GM18508 (cell line): ENCODE results near the gene GRID2.
A peak's percentile ranks its signal among the peaks of the same experiment; 100 is the strongest.
"Not testable (repeated sequence)": the region's sequence is repeated elsewhere in the genome, so short reads cannot be mapped to it uniquely, and the experiment has no call there.

Source experiments
- ATAC-seq: cut with Tn5 transposase; IDR thresholded peaks from one replicate; pipeline ENCODE4 v1.9.1; 2021; ENCODE audit warnings: moderate number of reproducible peaks; ENCODE audit not compliant: insufficient read depth, unreplicated experiment

The GRID2 gene

GRCh38 chr4:93263166-93263565 lies 959.4 kb downstream of the GRID2 start:
- no peak for ATAC-seq

GRCh38 chr4:93267747-93268146 lies 964.0 kb downstream of the GRID2 start:
- no peak for ATAC-seq

- ATAC-seq, result no peak
These were observed 981.6 kb downstream of the GRID2 start for GRCh38 chr4:93285346-93285745.

GRCh38 chr4:93289241-93289640 lies 985.5 kb downstream of the GRID2 start:
- ATAC-seq, result no peak

DNA sequence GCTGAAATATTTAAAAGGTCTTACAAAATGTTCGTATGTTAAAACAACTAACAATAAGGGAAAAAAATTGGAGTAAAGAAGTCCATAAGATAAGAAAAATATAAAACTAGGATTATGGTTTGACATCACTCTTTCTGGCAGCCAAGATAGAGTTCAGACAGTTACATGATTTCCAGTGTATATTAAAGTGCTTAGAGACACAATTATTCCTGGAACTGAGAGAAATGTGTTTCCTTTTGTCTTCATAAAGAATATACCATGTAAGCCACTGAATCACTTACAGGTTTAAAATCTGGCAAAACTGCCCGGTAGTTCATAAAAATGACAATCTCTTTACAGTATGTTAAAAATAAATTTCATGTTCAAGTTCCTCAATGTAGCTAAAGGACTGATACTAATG lies 986.1 kb downstream of the GRID2 start:
- no peak for ATAC-seq

GRCh38 chr4:93299118-93299517 lies 995.4 kb downstream of the GRID2 start:
- no peak for ATAC-seq

- ATAC-seq, result not testable (repeated sequence)
These were observed 997.2 kb downstream of the GRID2 start for GRCh38 chr4:93300780-93301555.

DNA sequence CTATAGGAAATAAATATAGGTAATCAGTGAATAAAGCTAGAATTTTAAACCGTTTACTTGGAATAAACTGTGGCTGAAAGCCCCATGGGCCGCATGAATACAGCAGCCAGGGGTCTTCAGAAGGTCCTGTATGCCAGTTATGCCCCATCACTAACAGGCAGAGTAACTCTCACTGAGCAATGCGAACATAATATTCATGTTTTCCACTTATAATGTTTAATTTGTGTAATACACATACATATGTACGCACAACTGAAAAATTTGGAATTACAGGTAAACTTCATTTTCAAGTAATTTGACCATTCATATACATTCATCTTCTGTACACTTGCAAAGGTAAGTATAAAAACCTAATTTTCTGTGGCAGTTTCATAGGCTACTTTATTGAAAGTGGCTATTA lies 998.5 kb downstream of the GRID2 start:
- ATAC-seq, result no peak

- ATAC-seq, result no peak
These were observed 999.7 kb downstream of the GRID2 start for GRCh38 chr4:93303440-93303839.

GRCh38 chr4:93312299-93312698 lies 1008.5 kb downstream of the GRID2 start:
- no peak for ATAC-seq

DNA sequence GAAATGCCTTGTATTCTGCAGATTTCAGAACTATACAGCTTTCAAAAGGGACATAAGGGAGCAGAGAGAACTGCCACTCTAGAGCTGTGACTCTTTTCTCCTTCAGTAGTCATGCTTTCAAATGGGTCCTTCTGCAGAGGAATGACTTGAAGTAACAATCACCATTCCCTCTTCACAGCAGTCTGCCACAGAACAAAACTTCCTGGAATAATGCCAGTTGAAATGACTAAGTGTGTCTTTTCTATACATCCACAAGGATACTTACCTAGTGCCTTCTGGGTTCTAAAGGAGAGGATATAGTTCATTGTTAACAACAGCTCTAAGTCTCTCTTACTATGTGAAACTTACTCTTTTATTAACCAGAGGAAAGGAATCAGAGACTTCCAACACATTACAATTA lies 1009.4 kb downstream of the GRID2 start:
- ATAC-seq, result no peak

DNA sequence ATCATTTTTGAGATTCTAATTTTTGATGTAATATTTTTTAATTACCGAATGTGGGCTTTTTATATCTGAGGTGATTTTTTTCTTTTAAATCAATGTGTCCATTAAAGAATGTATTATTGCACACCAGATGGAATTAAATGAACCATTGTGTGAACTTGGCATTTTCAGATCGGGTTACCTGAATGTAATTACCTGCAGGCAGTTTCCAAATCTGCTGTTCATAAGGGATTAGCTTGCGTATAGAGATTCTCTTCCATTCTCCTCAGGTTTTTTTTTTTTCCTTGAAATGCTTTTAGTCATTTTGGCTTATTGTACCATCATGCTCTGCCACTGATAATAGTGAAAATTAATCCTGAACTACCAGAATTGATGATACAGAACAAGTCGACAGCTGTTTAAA lies 1013.3 kb downstream of the GRID2 start:
- no peak for ATAC-seq

- no peak for ATAC-seq
These were observed 1013.8 kb downstream of the GRID2 start for GRCh38 chr4:93317561-93317960.

GRCh38 chr4:93319041-93319440 lies 1015.3 kb downstream of the GRID2 start:
- ATAC-seq, result no peak

DNA sequence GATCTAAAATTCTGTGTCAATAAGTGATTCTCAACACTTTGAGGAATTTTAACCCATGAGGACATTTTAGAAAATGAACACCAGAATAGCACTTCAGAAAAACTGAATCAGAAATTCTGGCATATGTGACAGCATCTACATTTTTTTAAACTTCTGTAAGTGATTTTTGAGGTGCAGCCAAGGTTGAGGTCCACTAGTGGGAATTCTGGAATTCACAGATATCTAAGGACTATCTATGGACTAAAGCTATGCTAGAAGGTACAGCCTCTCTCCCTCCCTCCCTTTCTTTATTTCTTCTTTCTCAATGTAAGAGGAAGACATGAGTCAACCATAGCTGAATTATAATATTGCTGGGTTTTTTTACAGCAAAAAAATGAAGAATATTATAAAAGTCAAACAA lies 1016.6 kb downstream of the GRID2 start:
- ATAC-seq, result no peak

- no peak for ATAC-seq
These were observed 1023.6 kb downstream of the GRID2 start for GRCh38 chr4:93327346-93327745.

DNA sequence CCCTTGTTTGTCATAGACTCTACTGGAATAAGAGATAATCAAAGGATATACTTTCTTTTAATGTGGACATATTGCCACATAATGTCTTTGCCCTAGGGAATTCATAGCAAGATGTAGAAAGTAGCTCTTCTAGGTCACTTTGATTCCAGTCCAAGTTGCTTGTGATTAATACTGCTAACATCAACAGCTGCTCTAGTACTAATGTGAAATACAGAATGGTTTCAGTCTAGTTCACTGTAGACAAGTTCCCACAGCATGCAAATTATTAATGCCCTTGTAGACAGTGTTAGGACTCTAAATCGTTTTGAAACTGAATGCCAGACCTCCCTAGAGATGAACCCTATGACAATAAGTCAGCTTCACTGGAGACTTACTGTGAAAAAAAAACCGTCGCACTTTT lies 1030.2 kb downstream of the GRID2 start:
- ATAC-seq, result peak; percentile 80

- ATAC-seq, result no peak
These were observed 1033.4 kb downstream of the GRID2 start for GRCh38 chr4:93337196-93337595.

GRCh38 chr4:93342738-93343137 lies 1039.0 kb downstream of the GRID2 start:
- no peak for ATAC-seq

GRCh38 chr4:93346840-93347239 lies 1043.1 kb downstream of the GRID2 start:
- no peak for ATAC-seq

DNA sequence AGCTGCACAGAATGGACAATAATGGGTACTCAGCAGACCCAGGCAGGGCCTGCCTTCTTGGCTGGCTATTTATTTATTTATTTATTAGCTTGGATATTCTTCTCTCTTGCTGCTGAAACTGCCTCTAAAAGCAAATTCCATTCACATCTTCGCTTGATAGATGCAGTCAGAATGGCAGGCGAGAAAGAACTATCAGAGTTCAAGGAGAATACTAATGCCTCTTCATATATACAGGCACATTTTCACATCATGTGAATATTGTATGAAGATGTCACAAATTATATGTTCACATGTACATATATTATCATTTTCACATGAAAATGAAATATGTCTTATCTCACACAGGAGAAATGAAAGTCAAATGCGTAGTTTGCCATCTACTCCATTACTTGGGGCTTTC lies 1045.1 kb downstream of the GRID2 start:
- no peak for ATAC-seq

DNA sequence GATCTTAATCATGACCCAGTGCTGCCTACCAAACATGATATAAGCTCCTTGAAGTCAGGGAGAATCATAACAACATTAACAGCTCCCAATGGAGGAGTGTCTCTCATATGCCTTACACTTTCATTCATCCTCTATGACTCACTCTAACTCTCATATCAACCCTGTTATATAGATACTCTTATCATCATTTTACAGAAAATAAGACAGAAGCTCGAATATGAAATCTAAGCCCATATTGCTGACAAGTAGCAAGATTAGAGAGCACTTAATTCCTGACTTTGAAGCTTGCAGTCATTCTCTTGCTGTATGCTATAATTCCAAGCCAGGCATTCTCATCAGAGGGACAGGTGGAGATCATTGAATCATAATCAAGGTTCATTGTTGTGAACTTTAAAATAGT lies 1048.1 kb downstream of the GRID2 start:
- no peak for ATAC-seq
